ENCODE measurements around the gene FSD1L. TPM values are rescaled to one million over a fixed set of nuclear protein-coding genes. Genes with fewer than 3 reads are reported as not detected.
"Not testable (repeated sequence)": the region's sequence is repeated elsewhere in the genome, so short reads cannot be mapped to it uniquely, and the experiment has no call there.

The FSD1L gene
- polyA plus RNA-seq, 1 donor, result 14.4 TPM

GRCh38 chr9:105557804-105558610, 110.2 kb downstream of the FSD1L start, which contains the start of gene FKTN:
Gene FKTN, plus strand, starts transcription at chr9:105558131. Its CDS starts 16,902 bp downstream, at chr9:105575033.
- Histone ChIP-seq H3K27me3 (ENCODE audit: control insufficient read depth, insufficient read depth, low read length) (no peaks in the 10 kb centered on the region), H3K36me3 (ENCODE audit: control insufficient read depth, insufficient read depth, low read length) (no peaks in the 10 kb centered on the region), H3K27ac (ENCODE audit: low read length) (peak within 1 kb of the TSS; percentile 14), H3K4me1 (ENCODE audit: control insufficient read depth, insufficient read depth, low read length) (peaks cover 3% of the 10 kb centered on the region), H3K4me3 (ENCODE audit: low read length) (peak within 1 kb of the TSS; percentile 62), H3K9me3 (ENCODE audit: control insufficient read depth, low read depth, low read length) (peaks cover 4% of the 10 kb centered on the region)
- WGBS (ENCODE audit: insufficient coverage, low lambda C conversion rate), result no CpG with 5 or more reads among the region's 49 CpGs
- DNase-seq, result peak; percentile 81 to 93

DNA sequence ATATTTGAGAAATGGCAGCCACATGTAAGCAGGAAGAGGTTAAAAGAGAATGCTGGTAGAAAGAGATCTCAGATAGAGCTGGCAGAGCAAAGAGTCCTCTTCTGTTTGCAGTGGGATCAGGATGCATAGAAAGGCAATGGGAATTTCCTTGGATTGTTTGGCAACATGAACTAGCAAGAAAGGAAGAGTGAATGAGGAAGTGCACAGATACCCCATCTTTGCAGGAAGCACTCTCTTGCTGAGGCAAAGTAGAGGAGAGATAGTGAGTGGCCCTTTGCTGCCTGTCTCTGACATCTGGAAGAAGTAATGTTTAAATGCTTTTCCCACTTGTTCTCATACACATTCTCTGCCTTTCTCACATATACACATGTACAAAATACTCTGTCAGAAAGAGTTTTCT, 124.6 kb downstream of the FSD1L start:
- no peak for DNase-seq
- H3K4me1 ChIP-seq (ENCODE audit: control insufficient read depth, insufficient read depth, low read length), result no peaks in the 10 kb centered on the region
- H3K36me3 ChIP-seq (ENCODE audit: control insufficient read depth, insufficient read depth, low read length), result peaks cover 10% of the 10 kb centered on the region
- no peaks in the 10 kb centered on the region for H3K9me3 ChIP-seq (ENCODE audit: control insufficient read depth, low read depth, low read length)
- no peak overlapping the region for H3K4me3 ChIP-seq (ENCODE audit: low read length)
- H3K27ac ChIP-seq (ENCODE audit: low read length), result no peak overlapping the region
- H3K27me3 ChIP-seq (ENCODE audit: control insufficient read depth, insufficient read depth, low read length), result no peaks in the 10 kb centered on the region

DNA sequence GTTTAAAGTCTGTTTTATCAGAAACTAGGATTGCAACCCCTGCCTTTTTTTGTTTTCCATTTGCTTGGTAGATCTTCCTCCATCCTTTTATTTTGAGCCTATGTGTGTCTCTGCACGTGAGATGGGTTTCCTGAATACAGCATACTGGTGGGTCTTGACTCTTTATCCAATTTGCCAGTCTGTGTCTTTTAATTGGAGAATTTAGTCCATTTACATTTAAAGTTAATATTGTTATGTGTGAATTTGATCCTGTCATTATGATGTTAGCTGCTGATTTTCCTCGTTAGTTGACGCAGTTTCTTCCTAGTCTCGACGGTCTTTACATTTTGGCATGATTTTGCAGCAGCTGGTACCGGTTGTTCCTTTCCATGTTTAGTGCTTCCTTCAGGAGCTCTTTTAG, 132.1 kb downstream of the FSD1L start:
- not testable (repeated sequence) for H3K27ac ChIP-seq (ENCODE audit: low read length); H3K4me1 ChIP-seq (ENCODE audit: control insufficient read depth, insufficient read depth, low read length); H3K36me3 ChIP-seq (ENCODE audit: control insufficient read depth, insufficient read depth, low read length); H3K27me3 ChIP-seq (ENCODE audit: control insufficient read depth, insufficient read depth, low read length); H3K4me3 ChIP-seq (ENCODE audit: low read length); H3K9me3 ChIP-seq (ENCODE audit: control insufficient read depth, low read depth, low read length); DNase-seq
- no CpG with 5 or more reads among the region's 6 CpGs for WGBS (ENCODE audit: insufficient coverage, low lambda C conversion rate)

GRCh38 chr9:105581550-105581949, 133.7 kb downstream of the FSD1L start:
- H3K36me3 ChIP-seq (ENCODE audit: control insufficient read depth, insufficient read depth, low read length); H3K4me3 ChIP-seq (ENCODE audit: low read length); H3K9me3 ChIP-seq (ENCODE audit: control insufficient read depth, low read depth, low read length); DNase-seq; H3K27me3 ChIP-seq (ENCODE audit: control insufficient read depth, insufficient read depth, low read length); H3K4me1 ChIP-seq (ENCODE audit: control insufficient read depth, insufficient read depth, low read length); H3K27ac ChIP-seq (ENCODE audit: low read length): not testable (repeated sequence)
- WGBS (ENCODE audit: insufficient coverage, low lambda C conversion rate), result no CpG with 5 or more reads among the region's 16 CpGs

DNA sequence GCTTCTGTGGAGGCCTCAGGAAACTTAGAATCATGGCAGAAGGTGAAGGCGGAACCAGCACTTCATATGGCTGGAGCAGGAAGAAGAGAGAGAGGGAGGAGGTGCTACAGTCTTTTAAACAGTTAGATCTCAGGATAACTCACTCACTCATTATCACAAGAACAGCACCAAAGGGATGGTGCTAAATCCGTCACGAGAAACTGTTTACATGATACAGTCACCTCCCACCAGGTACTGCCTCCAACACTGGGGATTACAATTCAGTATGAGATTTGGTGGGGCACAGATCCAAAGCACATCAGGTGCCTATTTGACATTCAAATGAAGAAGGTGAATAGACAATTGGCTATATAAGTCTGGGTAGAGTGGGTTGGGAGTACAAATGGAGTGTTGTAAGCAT, 145.3 kb downstream of the FSD1L start:
- Histone ChIP-seq H3K27ac (ENCODE audit: low read length) (no peak overlapping the region), H3K27me3 (ENCODE audit: control insufficient read depth, insufficient read depth, low read length) (no peaks in the 10 kb centered on the region), H3K4me3 (ENCODE audit: low read length) (no peak overlapping the region), H3K36me3 (ENCODE audit: control insufficient read depth, insufficient read depth, low read length) (peaks cover 23% of the 10 kb centered on the region), H3K9me3 (ENCODE audit: control insufficient read depth, low read depth, low read length) (peaks cover 14% of the 10 kb centered on the region), H3K4me1 (ENCODE audit: control insufficient read depth, insufficient read depth, low read length) (no peaks in the 10 kb centered on the region)
- DNase-seq, result no peak
- no CpG with 5 or more reads among the region's 3 CpGs for WGBS (ENCODE audit: insufficient coverage, low lambda C conversion rate)

Other genes starting within 250 kb of the FSD1L start
- gene SLC44A1, start 203.4 kb upstream of the FSD1L start, polyA plus RNA-seq, result 49.8 TPM
- gene FKTN, start 110.1 kb downstream of the FSD1L start, polyA plus RNA-seq, result 16.5 TPM
- gene TAL2, start 214.4 kb downstream of the FSD1L start, polyA plus RNA-seq, result 0.58 TPM
- gene TMEM38B, start 246.5 kb downstream of the FSD1L start, polyA plus RNA-seq, result 38.7 TPM